Coronary artery (tissue), 2 donors: ENCODE results near the gene EIF4E1B.

ENCODE experiments used
- DNase-seq: peaks from one replicate; pipeline ENCODE4 v3.0.0-alpha.2; 2017; ENCODE audit warnings: low spot score
- H3K27ac ChIP-seq, 2 donors: fragments of 200-600 bp; sonication (generic); one replicate each; pipeline ENCODE4 v1.5.1; 2016 to 2019
- H3K4me3 ChIP-seq: fragments of 200-600 bp; sonication (generic); 2 replicates; pipeline ENCODE4 v1.5.1; 2016; ENCODE audit warnings: mild to moderate bottlenecking, moderate library complexity
- TF ChIP-seq, protein P1 (sequence below): fragments of 200-600 bp; sonication (generic); IDR thresholded peaks from one replicate; pipeline ENCODE4 v1.5.1; 2019; ENCODE audit warnings: antibody characterized with exemption

Gene EIF4E1B

GRCh38 chr5:176629853-176630680, at the start of gene EIF4E1B, which contains the start of gene SNCB:
TSS of gene EIF4E1B (plus strand) at chr5:176630675. CDS start at chr5:176642788, 12,113 bp downstream.
TSS of gene SNCB (minus strand) at chr5:176630534. CDS start at chr5:176629654, 880 bp downstream.
- TF ChIP-seq, protein P1, sequence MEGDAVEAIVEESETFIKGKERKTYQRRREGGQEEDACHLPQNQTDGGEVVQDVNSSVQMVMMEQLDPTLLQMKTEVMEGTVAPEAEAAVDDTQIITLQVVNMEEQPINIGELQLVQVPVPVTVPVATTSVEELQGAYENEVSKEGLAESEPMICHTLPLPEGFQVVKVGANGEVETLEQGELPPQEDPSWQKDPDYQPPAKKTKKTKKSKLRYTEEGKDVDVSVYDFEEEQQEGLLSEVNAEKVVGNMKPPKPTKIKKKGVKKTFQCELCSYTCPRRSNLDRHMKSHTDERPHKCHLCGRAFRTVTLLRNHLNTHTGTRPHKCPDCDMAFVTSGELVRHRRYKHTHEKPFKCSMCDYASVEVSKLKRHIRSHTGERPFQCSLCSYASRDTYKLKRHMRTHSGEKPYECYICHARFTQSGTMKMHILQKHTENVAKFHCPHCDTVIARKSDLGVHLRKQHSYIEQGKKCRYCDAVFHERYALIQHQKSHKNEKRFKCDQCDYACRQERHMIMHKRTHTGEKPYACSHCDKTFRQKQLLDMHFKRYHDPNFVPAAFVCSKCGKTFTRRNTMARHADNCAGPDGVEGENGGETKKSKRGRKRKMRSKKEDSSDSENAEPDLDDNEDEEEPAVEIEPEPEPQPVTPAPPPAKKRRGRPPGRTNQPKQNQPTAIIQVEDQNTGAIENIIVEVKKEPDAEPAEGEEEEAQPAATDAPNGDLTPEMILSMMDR, result no peak
- DNase-seq, result no peak

DNA sequence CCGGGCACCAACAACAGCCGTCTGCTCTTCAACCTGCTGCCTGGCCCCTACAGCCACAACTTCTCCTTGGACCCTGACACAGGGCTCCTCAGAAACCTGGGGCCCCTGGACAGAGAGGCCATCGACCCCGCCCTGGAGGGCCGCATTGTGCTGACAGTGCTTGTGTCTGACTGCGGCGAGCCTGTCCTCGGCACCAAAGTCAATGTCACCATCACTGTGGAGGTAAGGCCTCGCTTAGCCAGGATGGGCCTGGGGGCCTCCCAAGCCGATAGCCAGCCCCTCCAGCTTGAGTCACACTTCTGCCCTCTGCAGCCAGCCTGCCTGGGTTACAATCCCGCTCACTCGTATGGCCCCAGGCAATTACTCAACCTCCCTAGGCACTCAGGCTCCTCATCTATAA, 49.1 kb upstream of the EIF4E1B start:
- TF ChIP-seq, protein P1, result no peak
- Histone ChIP-seq H3K4me3 (no peak overlapping the region), H3K27ac (no peak overlapping the region)
- DNase-seq, result no peak

More at GRCh38 chr5:176629853-176630680, at the start of gene EIF4E1B, which contains the start of gene SNCB:
- H3K27ac ChIP-seq, result no peak within 1 kb of the TSS
- peak within 1 kb of the TSS; percentile 63 for H3K4me3 ChIP-seq

- H3K27ac ChIP-seq, result no peak overlapping the region
- H3K4me3 ChIP-seq, result no peak overlapping the region
- DNase-seq, result no peak
- TF ChIP-seq, protein P1, result no peak
Observed at GRCh38 chr5:176583076-176583475, 47.4 kb upstream of the EIF4E1B start.

DNA sequence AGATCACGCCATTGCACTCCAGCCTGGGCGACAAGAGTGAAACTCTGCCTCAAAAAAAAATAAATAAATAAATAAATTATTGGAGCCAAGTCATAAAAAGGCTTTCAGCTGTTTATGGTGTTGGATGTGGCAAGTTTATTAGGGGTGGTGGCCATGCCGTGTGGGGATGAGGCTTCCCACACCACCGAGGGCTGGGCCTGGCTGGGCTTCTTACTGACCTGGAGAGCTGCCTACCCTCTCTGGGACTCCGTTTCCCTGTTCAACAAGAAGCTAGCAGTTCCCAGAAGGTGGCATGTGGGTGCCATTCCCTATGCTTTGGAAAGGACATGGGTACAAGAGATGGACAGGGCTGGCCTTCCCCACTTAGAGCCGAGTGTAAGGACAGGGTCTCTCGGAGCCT, 43.1 kb upstream of the EIF4E1B start:
- no peak for DNase-seq
- TF ChIP-seq, protein P1, result no peak
- Histone ChIP-seq H3K4me3 (no peak overlapping the region), H3K27ac (no peak overlapping the region)

- Histone ChIP-seq H3K4me3 (no peak overlapping the region), H3K27ac (no peak overlapping the region)
- TF ChIP-seq, protein P1, result no peak
- DNase-seq, result no peak
Observed at GRCh38 chr5:176588297-176588696, 42.2 kb upstream of the EIF4E1B start.

DNA sequence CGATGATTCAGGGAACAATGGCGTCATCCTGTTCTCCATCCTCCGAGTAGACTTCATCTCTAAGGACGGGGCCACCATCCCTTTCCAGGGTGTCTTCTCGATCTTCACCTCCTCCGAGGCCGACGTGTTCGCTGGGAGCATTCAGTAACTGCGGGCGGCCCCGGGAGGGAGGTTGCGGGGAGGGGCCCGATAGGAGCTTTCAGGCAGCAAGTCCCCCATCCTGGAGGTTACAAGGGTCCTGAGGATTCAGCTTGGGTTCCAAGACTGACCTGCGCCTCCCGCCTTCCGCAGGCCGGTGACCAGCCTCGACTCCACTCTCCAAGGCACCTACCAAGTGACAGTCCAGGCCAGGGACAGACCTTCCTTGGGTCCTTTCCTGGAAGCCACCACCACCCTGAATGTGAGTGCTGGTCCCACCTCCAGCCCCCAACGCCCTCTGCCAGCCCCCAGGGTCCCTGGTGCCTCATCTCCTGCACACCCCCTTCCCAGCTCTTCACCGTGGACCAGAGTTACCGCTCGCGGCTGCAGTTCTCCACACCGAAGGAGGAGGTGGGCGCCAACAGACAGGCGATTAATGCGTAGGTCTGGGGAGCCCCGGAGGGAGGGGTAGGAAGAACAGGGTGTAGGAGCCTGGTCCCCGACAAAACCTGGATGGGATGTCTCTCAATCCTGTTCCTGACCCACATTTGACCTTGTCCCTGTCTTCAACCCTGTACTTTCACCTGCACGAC, 41.3 kb upstream of the EIF4E1B start:
- H3K4me3 ChIP-seq, result no peak overlapping the region
- H3K27ac ChIP-seq, result no peak overlapping the region
- TF ChIP-seq, protein P1, result no peak
- DNase-seq, result no peak
